Osteoblast (primary cell): ENCODE data around the gene AK8. TPM values are rescaled to one million over a fixed set of nuclear protein-coding genes. Genes with fewer than 3 reads are reported as not detected.

Experiments
- DNase-seq: peaks from one replicate; pipeline ENCODE4 v3.0.0; 2011; ENCODE audit warnings: low spot score, mixed read lengths; ENCODE audit not compliant: insufficient read length; ENCODE audit errors: missing footprints
- H2AFZ ChIP-seq: 2 replicates; pipeline ENCODE4 v1.6.0; 2011; ENCODE audit warnings: mild to moderate bottlenecking, low read length
- H3K27ac ChIP-seq: 2 replicates; pipeline ENCODE4 v1.5.1; 2011; ENCODE audit warnings: mild to moderate bottlenecking, low read depth, low read length, moderate library complexity
- H3K27me3 ChIP-seq: 2 replicates; pipeline ENCODE4 v1.6.0; 2012; ENCODE audit warnings: mild to moderate bottlenecking, control low read depth, inconsistent platforms, low read length, moderate library complexity; ENCODE audit not compliant: insufficient read depth
- H3K36me3 ChIP-seq: 2 replicates; pipeline ENCODE4 v1.5.1; 2011; ENCODE audit warnings: mild to moderate bottlenecking, low read length, control low read depth, moderate library complexity; ENCODE audit not compliant: insufficient read depth
- H3K4me1 ChIP-seq: 2 replicates; pipeline ENCODE4 v1.5.1; 2011; ENCODE audit warnings: mild to moderate bottlenecking, low read length, control low read depth, moderate library complexity; ENCODE audit not compliant: insufficient read depth
- H3K4me2 ChIP-seq: 2 replicates; pipeline ENCODE4 v1.6.0; 2011; ENCODE audit warnings: mild to moderate bottlenecking, low read length; ENCODE audit not compliant: insufficient read depth
- H3K4me3 ChIP-seq: fragments of 200-600 bp; sonication (generic); 3 replicates; pipeline ENCODE4 v1.5.1; 2012; ENCODE audit warnings: mild to moderate bottlenecking, low read length, inconsistent platforms; ENCODE audit not compliant: insufficient read depth
- H3K79me2 ChIP-seq: 2 replicates; pipeline ENCODE4 v1.6.0; 2012; ENCODE audit warnings: mild to moderate bottlenecking, low read length, control low read depth, inconsistent platforms; ENCODE audit not compliant: insufficient read depth
- H3K9me3 ChIP-seq: 2 replicates; pipeline ENCODE4 v1.5.1; 2011; ENCODE audit warnings: low read depth, low read length, control low read depth
- H4K20me1 ChIP-seq: 2 replicates; pipeline ENCODE4 v1.6.0; 2012; ENCODE audit warnings: mild to moderate bottlenecking, low read length, control low read depth; ENCODE audit not compliant: insufficient read depth
- CTCF ChIP-seq: IDR thresholded peaks from 2 replicates; pipeline ENCODE4 v1.5.1; 2011; ENCODE audit warnings: mild to moderate bottlenecking, low read depth, low read length, moderate library complexity; ENCODE audit errors: extremely low read depth
- total RNA-seq: library from RNA; depleted of rRNA; stranded (reverse); fragments of >200 nt; gene quantifications from 2 replicates; pipeline ENCODE4 v1.2.3, GENCODE V29; 2012

AK8 gene
- total RNA-seq, 1 donor, result 1.1 TPM

- no peak for DNase-seq
- no peak overlapping the region for H2AFZ ChIP-seq
- no peaks in the 10 kb centered on the region for H3K79me2 ChIP-seq
- H3K4me1 ChIP-seq, result no peaks in the 10 kb centered on the region
- no peak overlapping the region for H3K27ac ChIP-seq
- H3K4me3 ChIP-seq, result no peak overlapping the region
- H3K27me3 ChIP-seq, result peaks cover 5% of the 10 kb centered on the region
- no peak for TF ChIP-seq CTCF
- no peaks in the 10 kb centered on the region for H4K20me1 ChIP-seq
- H3K36me3 ChIP-seq, result no peaks in the 10 kb centered on the region
- H3K9me3 ChIP-seq, result no peaks in the 10 kb centered on the region
- H3K4me2 ChIP-seq, result no peak overlapping the region
Measured at GRCh38 chr9:132733260-132733815, 144.7 kb downstream of the AK8 start.

GRCh38 chr9:132732326-132733259, 145.5 kb downstream of the AK8 start:
- Histone ChIP-seq H3K4me3 (no peak overlapping the region), H2AFZ (no peak overlapping the region), H4K20me1 (no peaks in the 10 kb centered on the region), H3K36me3 (no peaks in the 10 kb centered on the region), H3K4me2 (no peak overlapping the region), H3K4me1 (no peaks in the 10 kb centered on the region), H3K79me2 (no peaks in the 10 kb centered on the region), H3K27ac (no peak overlapping the region), H3K9me3 (no peaks in the 10 kb centered on the region), H3K27me3 (peaks cover 8% of the 10 kb centered on the region)
- no peak for DNase-seq
- TF ChIP-seq CTCF, result no peak

GRCh38 chr9:132731230-132731629, 146.9 kb downstream of the AK8 start:
- Histone ChIP-seq H3K27me3 (peaks cover 8% of the 10 kb centered on the region), H3K4me1 (no peaks in the 10 kb centered on the region), H3K36me3 (no peaks in the 10 kb centered on the region), H2AFZ (no peak overlapping the region), H3K4me3 (no peak overlapping the region), H4K20me1 (no peaks in the 10 kb centered on the region), H3K27ac (no peak overlapping the region), H3K9me3 (no peaks in the 10 kb centered on the region), H3K4me2 (no peak overlapping the region), H3K79me2 (no peaks in the 10 kb centered on the region)
- DNase-seq, result no peak
- TF ChIP-seq CTCF, result no peak
